Activated naive CD4-positive, alpha-beta T cell treated with anti-CD3 and anti-CD28 coated beads, Interleukin-2, amount 50 U/mL, for 72 hours (primary cell): ENCODE data around the gene DYNLT1. TPM values are rescaled to one million over a fixed set of nuclear protein-coding genes. Genes with fewer than 3 reads are reported as not detected.
A peak's percentile ranks its signal among the peaks of the same experiment; 100 is the strongest.
"Not testable (repeated sequence)": the region's sequence is repeated elsewhere in the genome, so short reads cannot be mapped to it uniquely, and the experiment has no call there.

Experiments used
- ATAC-seq, 2 donors: fragments of 150-1000 bp; cut with Tn5 transposase; 2 replicates each; pipeline ENCODE4 v1.10.0; 2021; ENCODE audit warnings: mild to moderate bottlenecking in 2 of 2, moderate library complexity in 2 of 2
- DNase-seq, 2 donors: peaks; one replicate each; pipeline ENCODE4 v3.0.0; 2021 to 2022; ENCODE audit warnings: low spot score in 2 of 2
- H3K27ac Mint-ChIP-seq, 2 donors: one replicate each; pipeline ENCODE4 v1.8.0; 2022; ENCODE audit warnings: mild to moderate bottlenecking in 2 of 2, mixed read lengths in 2 of 2
- H3K36me3 Mint-ChIP-seq, 2 donors: one replicate each; pipeline ENCODE4 v1.8.0; 2022; ENCODE audit warnings: mixed read lengths in 2 of 2
- H3K9me3 Mint-ChIP-seq, 2 donors: one replicate each; pipeline ENCODE4 v1.8.0; 2022; ENCODE audit warnings: mixed read lengths in 2 of 2
- total RNA-seq, 2 donors: library from RNA; stranded (reverse); gene quantifications; one replicate each; pipeline ENCODE4 v1.2.3, GENCODE V29; 2022

DYNLT1 gene
- total RNA-seq, 2 donors from 2014 or later = 51.4 to 91.0 TPM

GRCh38 chr6:158621694-158622544 lies 22.6 kb downstream of the DYNLT1 start:
- Mint-ChIP-seq H3K27ac (peak overlapping the region; percentile 38 to 84), H3K36me3 (peaks cover 21 to 22% of the 10 kb centered on the region in 2 donors), H3K9me3 (no peaks in the 10 kb centered on the region)
- ATAC-seq (peak; percentile 24 to 27), DNase-seq (no peak)

DNA sequence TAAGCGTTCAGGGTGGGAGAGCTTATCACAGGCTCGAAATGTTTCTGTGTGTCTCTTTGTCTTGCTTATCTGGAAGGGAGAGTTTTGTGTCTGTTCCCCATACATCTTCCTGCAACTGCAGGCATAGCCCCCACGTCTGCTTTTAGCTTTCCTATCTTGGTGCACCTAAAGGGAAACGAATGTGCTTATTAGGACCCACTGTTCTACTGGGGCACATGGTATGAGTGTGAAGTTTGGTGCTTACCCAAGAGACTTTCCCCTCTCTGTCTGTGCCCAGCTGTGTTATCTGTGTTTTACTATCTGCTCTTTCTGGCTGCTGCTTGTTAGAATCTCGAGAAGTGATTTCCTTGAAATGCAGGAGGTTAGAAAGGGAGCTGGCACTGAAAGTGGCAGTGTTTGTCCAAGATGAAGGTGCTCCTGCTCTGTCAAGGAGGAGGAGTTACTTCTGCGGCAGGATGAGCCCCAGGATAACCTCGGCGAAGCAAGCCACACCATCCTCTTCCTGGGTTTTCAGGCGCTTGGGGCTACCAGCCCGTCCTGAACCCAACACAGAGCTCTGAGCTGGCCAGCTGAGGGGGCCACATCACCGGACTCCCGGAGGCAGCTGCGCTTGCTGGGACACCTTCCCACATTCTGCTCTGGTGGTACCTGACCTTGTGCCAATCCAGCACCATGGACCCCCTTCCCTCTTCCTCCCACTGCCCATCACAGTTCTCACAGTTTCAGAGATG lies 23.4 kb downstream of the DYNLT1 start:
- H3K9me3 Mint-ChIP-seq = no peaks in the 10 kb centered on the region
- H3K27ac Mint-ChIP-seq = no peak overlapping the region
- peaks cover 23 to 24% of the 10 kb centered on the region in 2 donors for H3K36me3 Mint-ChIP-seq
- ATAC-seq = no peak
- DNase-seq = no peak

DNA sequence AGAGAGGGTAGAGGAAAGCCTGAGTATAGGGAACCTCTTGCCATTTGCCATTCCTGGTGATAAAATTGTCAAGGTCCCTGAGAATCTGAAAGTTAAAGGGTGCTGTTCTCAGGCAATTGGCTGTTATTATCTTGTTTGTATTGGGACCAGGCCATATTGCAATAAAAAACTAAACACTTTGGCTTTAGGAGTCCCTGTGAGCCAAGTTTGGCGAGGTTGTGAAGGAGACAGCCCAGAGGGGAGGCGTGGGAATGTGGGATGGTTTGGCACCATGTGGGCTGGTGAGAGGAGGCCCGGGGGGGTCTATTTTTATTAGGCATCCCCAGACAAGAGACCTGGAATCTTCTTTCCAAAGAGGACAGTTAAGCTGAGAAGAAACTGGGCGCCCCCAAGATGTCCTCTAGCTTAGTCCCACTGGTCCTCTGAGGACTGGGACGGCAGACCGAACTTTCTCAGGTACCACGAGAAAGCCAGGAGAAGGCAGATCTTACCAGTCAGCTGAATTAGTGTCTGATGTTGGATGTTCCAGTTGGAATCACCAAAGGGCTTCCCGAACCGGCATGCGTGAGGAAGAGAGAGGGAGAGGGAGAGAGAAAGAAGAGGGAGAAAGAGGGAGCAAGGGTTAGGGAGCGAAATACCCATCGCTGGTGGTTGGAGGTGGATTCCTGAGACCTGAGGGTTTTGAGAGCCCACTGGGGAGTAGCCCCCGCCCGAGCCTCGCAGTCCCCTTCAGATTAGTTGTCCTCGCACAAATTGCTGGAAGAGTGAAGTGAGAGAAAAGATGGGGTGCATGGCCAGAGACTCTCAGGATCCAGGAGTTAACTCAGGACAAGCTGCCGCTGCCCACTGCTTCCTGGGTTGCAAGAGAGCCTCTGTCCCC lies 24.4 kb downstream of the DYNLT1 start:
- peaks cover 26% of the 10 kb centered on the region in 2 donors for H3K36me3 Mint-ChIP-seq
- no peaks in the 10 kb centered on the region for H3K9me3 Mint-ChIP-seq
- DNase-seq = no peak
- peak overlapping the region; percentile 56 to 93 for H3K27ac Mint-ChIP-seq
- ATAC-seq = no peak

GRCh38 chr6:158618289-158618688 lies 26.3 kb downstream of the DYNLT1 start:
- H3K27ac Mint-ChIP-seq, DNase-seq, H3K9me3 Mint-ChIP-seq, ATAC-seq: not testable (repeated sequence)
- peaks cover 30 to 34% of the 10 kb centered on the region in 2 donors for H3K36me3 Mint-ChIP-seq

DNA sequence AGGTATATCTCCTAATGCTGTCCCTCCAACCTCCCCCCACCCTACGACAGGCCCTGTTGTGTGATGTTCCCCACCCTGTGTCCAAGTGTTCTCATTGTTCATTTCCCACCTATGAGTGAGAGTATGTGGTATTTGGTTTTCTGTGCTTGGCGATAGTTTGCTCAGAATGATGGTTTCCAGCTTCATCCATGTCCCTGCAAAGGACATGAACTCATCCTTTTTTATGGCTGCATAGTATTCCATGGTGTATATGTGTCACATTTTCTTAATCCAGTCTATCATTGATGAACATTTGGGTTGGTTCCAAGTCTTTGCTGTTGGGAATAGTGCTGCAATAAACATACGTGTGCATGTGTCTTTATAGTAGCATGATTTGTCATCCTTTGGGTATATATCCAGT lies 29.9 kb downstream of the DYNLT1 start:
- ATAC-seq, DNase-seq, H3K9me3 Mint-ChIP-seq, H3K27ac Mint-ChIP-seq: not testable (repeated sequence)
- peaks cover 41 to 45% of the 10 kb centered on the region in 2 donors for H3K36me3 Mint-ChIP-seq

GRCh38 chr6:158611541-158612370 lies 32.8 kb downstream of the DYNLT1 start:
- Mint-ChIP-seq H3K9me3 (no peaks in the 10 kb centered on the region), H3K27ac (peak overlapping the region; percentile 24 to 37), H3K36me3 (peaks cover 29 to 31% of the 10 kb centered on the region in 2 donors)
- ATAC-seq (no peak), DNase-seq (no peak)

DNA sequence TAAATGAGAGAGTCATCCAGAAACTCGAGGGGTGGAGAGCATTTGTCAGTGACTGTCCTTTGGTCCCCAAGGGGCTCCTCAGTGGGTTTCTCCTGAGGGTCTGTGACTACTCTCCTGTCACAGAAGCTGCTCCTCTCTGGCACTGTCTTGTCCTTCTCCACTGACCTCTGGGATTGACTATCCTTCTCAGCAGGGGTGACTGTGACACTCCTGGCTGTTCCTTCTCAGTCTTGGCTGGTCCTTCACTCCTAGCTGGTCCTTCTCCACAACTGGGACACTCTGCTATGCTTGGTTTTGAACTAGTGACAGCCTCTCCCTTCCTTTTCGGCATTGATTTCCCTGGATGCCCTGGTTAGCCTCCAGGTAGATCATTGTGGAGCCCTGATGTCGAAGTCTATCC lies 33.5 kb downstream of the DYNLT1 start:
- Mint-ChIP-seq H3K27ac (peak overlapping the region in 1 of 2 donors; percentile 27), H3K36me3 (peaks cover 28 to 31% of the 10 kb centered on the region in 2 donors), H3K9me3 (no peaks in the 10 kb centered on the region)
- ATAC-seq (no peak), DNase-seq (no peak)

DNA sequence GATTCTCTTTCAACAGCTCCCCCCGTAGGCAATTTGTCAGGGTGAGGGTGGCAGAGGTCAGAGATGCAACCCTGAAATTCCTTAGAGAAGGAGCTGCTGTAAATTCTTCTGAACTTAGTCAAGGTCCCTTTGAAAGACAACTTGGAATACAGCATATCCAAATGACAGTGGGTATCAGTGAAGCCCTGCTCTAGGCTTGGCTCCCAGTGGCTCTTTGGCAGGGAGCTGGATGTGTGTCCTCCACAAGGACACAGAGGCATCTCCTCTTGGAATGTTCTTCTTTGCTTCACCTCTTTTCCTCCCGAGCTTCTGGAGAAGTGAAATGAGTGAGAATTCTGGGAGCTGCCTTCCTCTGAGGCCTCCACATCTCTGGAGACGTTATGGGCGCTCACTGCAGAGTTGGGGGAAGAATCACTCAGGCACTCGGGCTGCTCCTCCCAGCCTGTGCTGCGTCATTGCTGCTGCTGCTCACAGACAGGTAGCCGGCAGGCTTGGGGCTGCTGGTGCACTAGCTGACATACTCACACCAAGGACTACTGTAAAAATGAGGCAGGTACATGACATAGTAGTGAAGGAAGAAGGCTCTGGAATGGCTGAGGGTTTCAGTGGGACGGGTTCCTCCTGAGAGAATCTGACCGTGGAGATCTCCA lies 34.1 kb downstream of the DYNLT1 start:
- Mint-ChIP-seq H3K36me3 (peaks cover 28 to 35% of the 10 kb centered on the region in 2 donors), H3K27ac (peak overlapping the region in 1 of 2 donors; percentile 14), H3K9me3 (no peaks in the 10 kb centered on the region)
- DNase-seq (no peak), ATAC-seq (no peak)

DNA sequence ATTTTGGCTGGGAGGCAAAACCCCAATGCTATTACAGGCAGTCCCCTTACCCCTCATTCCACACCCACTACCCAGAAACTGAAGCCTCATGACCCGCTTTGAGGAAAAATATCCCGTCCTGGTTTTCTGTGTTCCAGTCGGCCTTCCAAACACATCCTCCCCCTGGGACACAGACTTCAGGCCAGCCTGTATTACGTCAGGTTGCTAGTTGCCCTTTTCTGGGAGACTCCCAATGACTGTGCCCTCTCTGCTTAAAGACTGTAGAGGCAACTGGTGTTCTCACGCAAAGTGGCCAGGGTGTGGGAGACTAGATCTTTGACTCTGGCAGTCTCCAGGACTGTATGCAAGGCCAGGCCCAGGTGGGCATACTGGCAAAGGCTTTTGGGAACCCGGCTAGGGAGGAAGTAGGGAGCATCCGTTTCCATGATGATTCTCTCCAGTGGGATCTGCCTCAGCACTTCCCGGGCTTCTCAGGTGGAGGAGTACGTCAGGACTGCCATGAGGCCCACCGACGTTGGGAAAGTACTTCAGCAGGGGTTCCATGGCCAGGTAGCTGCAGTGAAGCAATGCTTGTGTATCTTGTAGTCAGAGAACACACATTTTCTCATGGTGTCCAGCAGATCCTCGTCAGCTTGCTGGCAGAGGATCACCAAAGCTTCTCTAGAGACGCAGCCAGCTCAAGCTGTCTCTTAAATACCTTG lies 34.9 kb downstream of the DYNLT1 start:
- Mint-ChIP-seq H3K36me3 (peaks cover 23 to 30% of the 10 kb centered on the region in 2 donors), H3K27ac (no peak overlapping the region), H3K9me3 (no peaks in the 10 kb centered on the region)
- ATAC-seq (no peak), DNase-seq (no peak)

- Mint-ChIP-seq H3K9me3 (no peaks in the 10 kb centered on the region), H3K27ac (peak overlapping the region in 1 of 2 donors; percentile 52), H3K36me3 (peaks cover 21 to 28% of the 10 kb centered on the region in 2 donors)
- ATAC-seq (no peak), DNase-seq (no peak)
Measured at GRCh38 chr6:158608221-158608620, 36.3 kb downstream of the DYNLT1 start.

DNA sequence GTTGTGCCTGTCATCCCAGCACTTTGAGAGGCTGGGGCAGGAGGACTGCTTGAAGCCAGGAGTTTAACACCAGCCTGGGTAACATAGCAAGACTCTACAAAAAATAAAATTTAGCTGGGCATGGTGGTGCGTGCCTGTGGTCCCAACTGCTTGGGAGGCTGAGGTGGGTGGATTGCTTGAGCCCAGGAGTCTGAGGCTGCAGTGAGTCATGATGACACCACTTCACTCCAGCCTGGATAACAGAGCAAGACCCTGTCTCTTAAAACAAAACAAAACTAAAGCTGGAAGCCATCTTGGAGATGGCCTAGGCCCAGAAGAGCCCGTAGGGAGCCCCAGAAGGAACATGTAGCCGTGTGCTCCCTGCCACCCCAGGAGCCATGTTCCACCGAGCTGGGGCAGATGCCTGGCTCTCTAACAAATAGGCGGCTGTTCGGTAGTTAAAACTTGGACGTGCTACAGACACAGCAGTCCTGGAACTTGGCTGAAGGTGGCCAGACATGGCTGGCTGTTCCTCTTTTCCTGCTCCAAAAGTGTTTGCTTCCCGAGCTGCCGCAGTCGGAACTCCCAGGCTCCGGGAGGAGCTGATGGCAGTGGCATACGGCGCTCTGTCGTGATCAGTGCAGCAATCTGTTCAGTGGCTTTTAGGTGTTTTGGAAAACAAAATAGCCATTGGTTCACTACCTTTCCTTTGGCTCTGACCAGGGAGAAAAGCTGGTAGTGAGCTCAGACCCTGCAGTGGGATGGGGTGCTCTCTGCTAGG lies 37.0 kb downstream of the DYNLT1 start:
- ATAC-seq (no peak), DNase-seq (no peak)
- no peaks in the 10 kb centered on the region for H3K9me3 Mint-ChIP-seq
- no peak overlapping the region for H3K27ac Mint-ChIP-seq
- H3K36me3 Mint-ChIP-seq = peaks cover 16 to 26% of the 10 kb centered on the region in 2 donors

DNA sequence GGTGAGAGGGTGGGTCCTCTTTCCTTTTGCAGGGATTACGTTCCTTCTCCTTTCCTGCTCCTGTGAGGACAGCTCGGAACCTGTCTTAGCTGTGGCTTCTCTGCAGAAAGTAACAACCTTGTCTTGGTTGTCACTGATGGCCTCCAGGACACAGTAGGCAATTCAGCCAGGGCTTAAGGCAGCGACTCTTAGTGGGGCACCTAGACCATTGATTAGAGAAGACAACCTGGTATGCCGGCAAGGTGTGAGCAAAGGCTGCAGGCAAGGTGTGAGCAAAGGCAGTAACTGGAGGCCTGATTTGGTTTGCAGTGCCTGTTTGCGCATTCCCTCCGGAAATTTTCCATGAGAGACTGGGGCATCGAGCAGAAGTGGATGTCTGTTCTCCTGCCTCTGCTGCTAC lies 37.6 kb downstream of the DYNLT1 start:
- peaks cover 10 to 20% of the 10 kb centered on the region in 2 donors for H3K36me3 Mint-ChIP-seq

GRCh38 chr6:158606011-158606410 lies 38.5 kb downstream of the DYNLT1 start:
- not testable (repeated sequence) for ATAC-seq, H3K9me3 Mint-ChIP-seq, H3K27ac Mint-ChIP-seq, DNase-seq
- peaks cover 10 to 18% of the 10 kb centered on the region in 2 donors for H3K36me3 Mint-ChIP-seq

More for the DNA sequence above, 37.6 kb downstream of the DYNLT1 start:
- Mint-ChIP-seq H3K9me3 (no peaks in the 10 kb centered on the region), H3K27ac (no peak overlapping the region)
- ATAC-seq (no peak), DNase-seq (no peak)

GRCh38 chr6:158605266-158605878 lies 39.2 kb downstream of the DYNLT1 start:
- peak; percentile 56 to 57 for ATAC-seq

More at GRCh38 chr6:158605266-158605878, 39.2 kb downstream of the DYNLT1 start:
- DNase-seq = peak in 1 of 2 donors; percentile 63
- peaks cover 10 to 17% of the 10 kb centered on the region in 2 donors for H3K36me3 Mint-ChIP-seq
- no peaks in the 10 kb centered on the region for H3K9me3 Mint-ChIP-seq
- H3K27ac Mint-ChIP-seq = peak overlapping the region in 1 of 2 donors; percentile 79
